GM12878 (cell line): ENCODE results near the gene GPR68. TPM values are rescaled to one million over a fixed set of nuclear protein-coding genes. Genes with fewer than 3 reads are reported as not detected.

Source experiments
- EP300 ChIP-seq, 2 experiments: fragments of 150-350 bp in 1 of 2; IDR thresholded peaks; 2 replicates each; pipeline ENCODE4 v1.6.1; 2011 to 2012; ENCODE audit warnings: low read depth in 2 of 2, low read length in 2 of 2, borderline replicate concordance in 1 of 2, improper control_type of control experiment in 1 of 2, inconsistent platforms in 1 of 2; ENCODE audit not compliant: control insufficient read depth in 1 of 2
- GABPA ChIP-seq: IDR thresholded peaks from 2 replicates; pipeline ENCODE4 v1.6.1; 2014; ENCODE audit warnings: antibody characterized with exemption, low read depth, mild to moderate bottlenecking, inconsistent platforms
- KAT2A ChIP-seq: conservative IDR thresholded peaks from 2 replicates; pipeline ENCODE4 v1.6.1; 2011; ENCODE audit warnings: low read depth, low read length; ENCODE audit not compliant: control insufficient read depth
- NRF1 ChIP-seq: conservative IDR thresholded peaks from 2 replicates; pipeline ENCODE4 v1.6.1; 2011; ENCODE audit warnings: mild to moderate bottlenecking, low read depth, low read length, improper control_type of control experiment
- PML ChIP-seq: IDR thresholded peaks from 2 replicates; pipeline ENCODE4 v1.6.1; 2012; ENCODE audit warnings: low read length, inconsistent platforms
- RB1 ChIP-seq: fragments of 450-650 bp; formaldehyde crosslinking; IDR thresholded peaks from 2 replicates; pipeline ENCODE4 v1.6.1; 2017; ENCODE audit warnings: mild to moderate bottlenecking, borderline replicate concordance
- TCF7 ChIP-seq: IDR thresholded peaks from 2 replicates; pipeline ENCODE4 v1.6.1; 2014; ENCODE audit warnings: antibody characterized with exemption, borderline replicate concordance
- USF2 ChIP-seq: IDR thresholded peaks from 2 replicates; pipeline ENCODE4 v1.6.1; 2011; ENCODE audit warnings: low read depth, low read length, improper control_type of control experiment, borderline replicate concordance
- ZNF207 ChIP-seq: fragments of 450-650 bp; IDR thresholded peaks from 2 replicates; pipeline ENCODE4 v1.6.1; 2014; ENCODE audit warnings: antibody characterized with exemption, mild to moderate bottlenecking, borderline replicate concordance
- polyA plus RNA-seq, 11 experiments: library from polyadenylated mRNA; depleted of rRNA in 4 of 11; unstranded in 6 of 11; stranded (reverse) in 5 of 11; fragments of >200 nt; fragmentation: Nextera tagmentation in 4 of 11; fragmentation: Illumina TruSeq in 1 of 11; extraction: Ambion mirVana in 4 of 11; extraction: Trizol in 1 of 11; gene quantifications; 1 replicate in 1 of 11; 2 replicates in 10 of 11; pipeline versions ENCODE4 v1.2.1 to v1.2.3, GENCODE V29; 2011 to 2016; ENCODE audit warnings: inconsistent platforms in 2 of 11, missing spikeins in 2 of 11, low read depth in 1 of 11
- total RNA-seq, 4 experiments: library from RNA; depleted of rRNA in 3 of 4; stranded (reverse); fragments of >200 nt in 3 of 4; fragmentation: Illumina TruSeq in 1 of 4; extraction: Trizol in 1 of 4; gene quantifications; 2 replicates each; pipeline versions ENCODE4 v1.2.1 to v1.2.3, GENCODE V29; 2013 to 2021
- TF ChIP-seq, protein P1 (sequence below): fragments of 450-650 bp; IDR thresholded peaks from 2 replicates; pipeline ENCODE4 v1.6.1; 2017; ENCODE audit warnings: borderline replicate concordance
- TF ChIP-seq, protein P2 (sequence below): fragments of 450-650 bp; IDR thresholded peaks from 2 replicates; pipeline ENCODE4 v1.6.1; 2017; ENCODE audit warnings: low read depth, mild to moderate bottlenecking, moderate library complexity
- TF ChIP-seq, protein P3 (sequence below): IDR thresholded peaks from 2 replicates; pipeline ENCODE4 v1.6.1; 2012; ENCODE audit warnings: mild to moderate bottlenecking, low read depth, low read length
- TF ChIP-seq, protein P4 (sequence below): fragments of 150-350 bp; IDR thresholded peaks from 2 replicates; pipeline ENCODE4 v1.6.1; 2014; ENCODE audit warnings: mild to moderate bottlenecking, low read depth, low read length

Gene GPR68
- total and polyA plus RNA-seq, 10 of the 15 experiments (the other 5 are each of a cell fraction or from before 2014, with no cell fraction given) = 0.06 to 3.4 (median 1.8) TPM

- no peak for TF ChIP-seq EP300 (IDR thresholded peaks at IDR 0.05; ENCODE audit: borderline replicate concordance in 1 of 2, control insufficient read depth in 1 of 2, low read depth in 2 of 2, low read length in 2 of 2)
- no peak for TF ChIP-seq USF2
- no peak for TF ChIP-seq PML
- no peak for TF ChIP-seq GABPA
- TF ChIP-seq TCF7 = no peak
- TF ChIP-seq, protein P1, sequence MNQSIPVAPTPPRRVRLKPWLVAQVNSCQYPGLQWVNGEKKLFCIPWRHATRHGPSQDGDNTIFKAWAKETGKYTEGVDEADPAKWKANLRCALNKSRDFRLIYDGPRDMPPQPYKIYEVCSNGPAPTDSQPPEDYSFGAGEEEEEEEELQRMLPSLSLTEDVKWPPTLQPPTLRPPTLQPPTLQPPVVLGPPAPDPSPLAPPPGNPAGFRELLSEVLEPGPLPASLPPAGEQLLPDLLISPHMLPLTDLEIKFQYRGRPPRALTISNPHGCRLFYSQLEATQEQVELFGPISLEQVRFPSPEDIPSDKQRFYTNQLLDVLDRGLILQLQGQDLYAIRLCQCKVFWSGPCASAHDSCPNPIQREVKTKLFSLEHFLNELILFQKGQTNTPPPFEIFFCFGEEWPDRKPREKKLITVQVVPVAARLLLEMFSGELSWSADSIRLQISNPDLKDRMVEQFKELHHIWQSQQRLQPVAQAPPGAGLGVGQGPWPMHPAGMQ = no peak
- no peak for TF ChIP-seq RB1
- TF ChIP-seq, protein P2, sequence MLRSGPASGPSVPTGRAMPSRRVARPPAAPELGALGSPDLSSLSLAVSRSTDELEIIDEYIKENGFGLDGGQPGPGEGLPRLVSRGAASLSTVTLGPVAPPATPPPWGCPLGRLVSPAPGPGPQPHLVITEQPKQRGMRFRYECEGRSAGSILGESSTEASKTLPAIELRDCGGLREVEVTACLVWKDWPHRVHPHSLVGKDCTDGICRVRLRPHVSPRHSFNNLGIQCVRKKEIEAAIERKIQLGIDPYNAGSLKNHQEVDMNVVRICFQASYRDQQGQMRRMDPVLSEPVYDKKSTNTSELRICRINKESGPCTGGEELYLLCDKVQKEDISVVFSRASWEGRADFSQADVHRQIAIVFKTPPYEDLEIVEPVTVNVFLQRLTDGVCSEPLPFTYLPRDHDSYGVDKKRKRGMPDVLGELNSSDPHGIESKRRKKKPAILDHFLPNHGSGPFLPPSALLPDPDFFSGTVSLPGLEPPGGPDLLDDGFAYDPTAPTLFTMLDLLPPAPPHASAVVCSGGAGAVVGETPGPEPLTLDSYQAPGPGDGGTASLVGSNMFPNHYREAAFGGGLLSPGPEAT = no peak
- no peak for TF ChIP-seq ZNF207
- TF ChIP-seq, protein P3, sequence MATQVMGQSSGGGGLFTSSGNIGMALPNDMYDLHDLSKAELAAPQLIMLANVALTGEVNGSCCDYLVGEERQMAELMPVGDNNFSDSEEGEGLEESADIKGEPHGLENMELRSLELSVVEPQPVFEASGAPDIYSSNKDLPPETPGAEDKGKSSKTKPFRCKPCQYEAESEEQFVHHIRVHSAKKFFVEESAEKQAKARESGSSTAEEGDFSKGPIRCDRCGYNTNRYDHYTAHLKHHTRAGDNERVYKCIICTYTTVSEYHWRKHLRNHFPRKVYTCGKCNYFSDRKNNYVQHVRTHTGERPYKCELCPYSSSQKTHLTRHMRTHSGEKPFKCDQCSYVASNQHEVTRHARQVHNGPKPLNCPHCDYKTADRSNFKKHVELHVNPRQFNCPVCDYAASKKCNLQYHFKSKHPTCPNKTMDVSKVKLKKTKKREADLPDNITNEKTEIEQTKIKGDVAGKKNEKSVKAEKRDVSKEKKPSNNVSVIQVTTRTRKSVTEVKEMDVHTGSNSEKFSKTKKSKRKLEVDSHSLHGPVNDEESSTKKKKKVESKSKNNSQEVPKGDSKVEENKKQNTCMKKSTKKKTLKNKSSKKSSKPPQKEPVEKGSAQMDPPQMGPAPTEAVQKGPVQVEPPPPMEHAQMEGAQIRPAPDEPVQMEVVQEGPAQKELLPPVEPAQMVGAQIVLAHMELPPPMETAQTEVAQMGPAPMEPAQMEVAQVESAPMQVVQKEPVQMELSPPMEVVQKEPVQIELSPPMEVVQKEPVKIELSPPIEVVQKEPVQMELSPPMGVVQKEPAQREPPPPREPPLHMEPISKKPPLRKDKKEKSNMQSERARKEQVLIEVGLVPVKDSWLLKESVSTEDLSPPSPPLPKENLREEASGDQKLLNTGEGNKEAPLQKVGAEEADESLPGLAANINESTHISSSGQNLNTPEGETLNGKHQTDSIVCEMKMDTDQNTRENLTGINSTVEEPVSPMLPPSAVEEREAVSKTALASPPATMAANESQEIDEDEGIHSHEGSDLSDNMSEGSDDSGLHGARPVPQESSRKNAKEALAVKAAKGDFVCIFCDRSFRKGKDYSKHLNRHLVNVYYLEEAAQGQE = no peak
- TF ChIP-seq KAT2A = no peak
- no peak for TF ChIP-seq NRF1
- TF ChIP-seq, protein P4, sequence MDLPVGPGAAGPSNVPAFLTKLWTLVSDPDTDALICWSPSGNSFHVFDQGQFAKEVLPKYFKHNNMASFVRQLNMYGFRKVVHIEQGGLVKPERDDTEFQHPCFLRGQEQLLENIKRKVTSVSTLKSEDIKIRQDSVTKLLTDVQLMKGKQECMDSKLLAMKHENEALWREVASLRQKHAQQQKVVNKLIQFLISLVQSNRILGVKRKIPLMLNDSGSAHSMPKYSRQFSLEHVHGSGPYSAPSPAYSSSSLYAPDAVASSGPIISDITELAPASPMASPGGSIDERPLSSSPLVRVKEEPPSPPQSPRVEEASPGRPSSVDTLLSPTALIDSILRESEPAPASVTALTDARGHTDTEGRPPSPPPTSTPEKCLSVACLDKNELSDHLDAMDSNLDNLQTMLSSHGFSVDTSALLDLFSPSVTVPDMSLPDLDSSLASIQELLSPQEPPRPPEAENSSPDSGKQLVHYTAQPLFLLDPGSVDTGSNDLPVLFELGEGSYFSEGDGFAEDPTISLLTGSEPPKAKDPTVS = no peak
Observed at GRCh38 chr14:91252871-91253794, 8.6 kb upstream of the GPR68 start (continued).
